ENCODE results near the gene FDXACB1.

Gene FDXACB1

DNA sequence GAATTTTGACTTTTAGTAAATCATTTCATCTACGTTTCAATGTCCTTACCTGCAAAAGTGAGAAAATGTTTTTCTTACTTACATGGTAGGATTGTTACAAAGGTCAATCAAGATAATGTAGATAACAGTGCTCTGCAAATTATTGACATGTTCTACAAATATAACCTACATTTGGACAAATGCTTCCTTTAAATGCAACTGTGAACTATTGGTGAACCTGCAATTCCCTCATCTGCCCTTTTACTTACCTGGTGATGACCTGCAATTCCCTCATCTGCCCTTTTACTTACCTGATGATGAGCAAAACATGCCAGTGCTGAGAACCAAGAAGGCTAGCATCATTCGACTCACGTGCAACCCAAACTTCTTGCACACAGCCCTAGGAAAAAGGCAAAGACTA lies 18.7 kb downstream of the FDXACB1 start:
- no peak overlapping the region for H3K4me3 ChIP-seq (replicated peaks in 1 of 2; ENCODE audit: low read depth in 2 of 2, low read length in 2 of 2)
- TF ChIP-seq, protein P1, sequence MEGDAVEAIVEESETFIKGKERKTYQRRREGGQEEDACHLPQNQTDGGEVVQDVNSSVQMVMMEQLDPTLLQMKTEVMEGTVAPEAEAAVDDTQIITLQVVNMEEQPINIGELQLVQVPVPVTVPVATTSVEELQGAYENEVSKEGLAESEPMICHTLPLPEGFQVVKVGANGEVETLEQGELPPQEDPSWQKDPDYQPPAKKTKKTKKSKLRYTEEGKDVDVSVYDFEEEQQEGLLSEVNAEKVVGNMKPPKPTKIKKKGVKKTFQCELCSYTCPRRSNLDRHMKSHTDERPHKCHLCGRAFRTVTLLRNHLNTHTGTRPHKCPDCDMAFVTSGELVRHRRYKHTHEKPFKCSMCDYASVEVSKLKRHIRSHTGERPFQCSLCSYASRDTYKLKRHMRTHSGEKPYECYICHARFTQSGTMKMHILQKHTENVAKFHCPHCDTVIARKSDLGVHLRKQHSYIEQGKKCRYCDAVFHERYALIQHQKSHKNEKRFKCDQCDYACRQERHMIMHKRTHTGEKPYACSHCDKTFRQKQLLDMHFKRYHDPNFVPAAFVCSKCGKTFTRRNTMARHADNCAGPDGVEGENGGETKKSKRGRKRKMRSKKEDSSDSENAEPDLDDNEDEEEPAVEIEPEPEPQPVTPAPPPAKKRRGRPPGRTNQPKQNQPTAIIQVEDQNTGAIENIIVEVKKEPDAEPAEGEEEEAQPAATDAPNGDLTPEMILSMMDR (IDR thresholded peaks at IDR 0.05; ENCODE audit: low read depth, low read length), result no peak
- DNase-seq (ENCODE audit: low read depth in 2 of 2), result no peak

DNA sequence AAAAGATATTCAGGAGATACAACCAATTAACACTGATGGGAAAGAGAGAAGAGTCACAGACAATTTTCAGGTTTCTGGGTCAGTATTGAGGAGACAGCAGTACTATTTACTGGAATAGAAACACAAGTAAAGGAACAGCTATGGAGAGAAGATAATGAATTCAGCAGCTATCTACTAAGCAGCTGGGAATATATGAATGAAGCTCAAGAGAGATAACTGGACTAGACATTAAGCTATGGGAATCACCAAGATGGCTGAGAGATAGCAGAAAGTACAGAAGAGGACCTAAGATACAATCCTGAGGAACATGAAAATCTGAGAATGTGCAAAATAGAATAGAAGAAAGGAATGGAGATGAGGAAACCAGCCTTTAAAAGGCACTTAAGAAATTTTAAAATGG lies 23.5 kb downstream of the FDXACB1 start:
- no peak for DNase-seq (ENCODE audit: low read depth in 2 of 2)
- TF ChIP-seq, protein P1 (IDR thresholded peaks at IDR 0.05; ENCODE audit: low read depth, low read length), result no peak
- no peak overlapping the region for H3K4me3 ChIP-seq (replicated peaks in 1 of 2; ENCODE audit: low read depth in 2 of 2, low read length in 2 of 2)

DNA sequence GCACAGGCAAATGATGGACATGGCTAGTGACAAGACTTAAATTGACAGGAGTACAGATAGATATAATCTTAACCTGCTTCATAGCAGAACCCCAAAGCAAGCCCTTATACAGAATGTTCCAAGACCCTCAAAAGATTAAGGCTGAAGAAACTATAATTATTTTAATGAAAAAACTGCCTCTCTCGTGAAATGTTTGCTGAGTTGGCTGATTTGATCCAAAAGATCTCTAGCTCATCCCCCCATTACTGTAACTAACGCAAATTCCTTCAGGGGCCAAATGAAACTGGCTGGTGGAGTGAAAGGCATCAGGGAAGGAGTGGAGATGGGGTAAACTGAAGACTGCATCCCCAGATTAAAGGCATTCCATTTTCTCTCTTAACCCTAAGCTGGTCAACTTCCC lies 26.9 kb downstream of the FDXACB1 start:
- no peak overlapping the region for H3K4me3 ChIP-seq (replicated peaks in 1 of 2; ENCODE audit: low read depth in 2 of 2, low read length in 2 of 2)
- DNase-seq (ENCODE audit: low read depth in 2 of 2), result no peak
- TF ChIP-seq, protein P1 (IDR thresholded peaks at IDR 0.05; ENCODE audit: low read depth, low read length), result no peak

DNA sequence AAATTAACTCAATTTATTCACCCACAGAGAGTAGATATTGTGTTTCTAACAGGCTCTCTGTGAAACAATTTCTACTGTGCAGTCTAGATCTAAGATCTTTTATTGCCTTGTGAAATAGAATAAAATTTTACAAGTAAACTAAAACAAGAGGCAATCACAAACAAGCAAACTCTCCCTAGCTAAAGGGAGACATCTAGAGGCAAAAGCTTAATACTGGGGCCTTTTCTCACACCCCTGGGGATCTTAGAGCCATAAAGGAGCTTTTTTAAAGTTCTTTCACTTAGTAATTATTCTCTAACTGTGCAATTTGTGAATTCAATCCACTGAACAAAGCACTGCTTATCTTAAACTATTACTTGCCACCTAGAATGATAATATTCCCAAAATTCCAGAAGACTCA lies 27.3 kb downstream of the FDXACB1 start:
- TF ChIP-seq, protein P1 (IDR thresholded peaks at IDR 0.05; ENCODE audit: low read depth, low read length), result peak; percentile 47
- DNase-seq (ENCODE audit: low read depth in 2 of 2), result peak; percentile 39 to 56
- no peak overlapping the region for H3K4me3 ChIP-seq (replicated peaks in 1 of 2; ENCODE audit: low read depth in 2 of 2, low read length in 2 of 2)

DNA sequence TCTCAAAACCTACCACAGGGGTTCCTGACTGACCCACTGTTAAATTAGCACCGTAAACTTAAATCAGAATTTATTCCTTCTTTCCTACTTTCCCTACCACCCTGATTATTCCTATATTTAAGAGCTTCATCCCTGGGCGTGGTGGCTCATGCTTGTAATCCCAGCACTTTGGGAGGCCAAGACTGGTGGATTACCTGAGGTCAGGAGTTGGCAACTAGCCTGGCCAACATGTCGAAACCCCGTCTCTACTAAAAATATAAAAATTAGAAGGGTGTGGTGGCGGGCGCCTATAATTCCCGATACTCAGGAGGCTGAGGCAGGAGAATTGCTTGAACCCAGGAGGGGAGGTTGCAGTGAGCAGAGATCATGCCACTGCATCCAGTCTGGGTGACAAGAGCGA lies 27.9 kb downstream of the FDXACB1 start:
- H3K4me3 ChIP-seq (replicated peaks in 1 of 2; ENCODE audit: low read depth in 2 of 2, low read length in 2 of 2), result no peak overlapping the region
- TF ChIP-seq, protein P1 (IDR thresholded peaks at IDR 0.05; ENCODE audit: low read depth, low read length), result no peak
- DNase-seq (ENCODE audit: low read depth in 2 of 2), result no peak

DNA sequence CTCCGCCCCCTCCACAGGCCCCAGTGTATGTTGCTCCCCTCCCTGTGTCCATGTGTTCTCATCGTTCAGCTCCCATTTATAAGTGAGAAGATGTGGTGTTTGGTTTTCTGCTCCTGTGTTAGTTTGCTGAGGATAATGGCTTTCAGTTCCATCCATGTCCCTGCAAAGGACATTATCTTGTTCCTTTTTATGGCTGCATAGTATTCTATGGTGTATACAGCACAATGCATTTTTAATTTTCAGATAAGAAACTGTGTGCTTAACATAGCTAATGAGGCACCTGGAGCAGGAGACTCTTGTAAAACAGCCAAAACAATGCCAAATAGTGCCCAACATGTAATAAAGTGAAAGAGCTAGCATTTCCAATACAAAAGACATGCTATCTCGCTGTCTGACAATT lies 29.3 kb downstream of the FDXACB1 start:
- TF ChIP-seq, protein P1 (IDR thresholded peaks at IDR 0.05; ENCODE audit: low read depth, low read length), result no peak
- no peak overlapping the region for H3K4me3 ChIP-seq (replicated peaks in 1 of 2; ENCODE audit: low read depth in 2 of 2, low read length in 2 of 2)
- DNase-seq (ENCODE audit: low read depth in 2 of 2), result no peak

DNA sequence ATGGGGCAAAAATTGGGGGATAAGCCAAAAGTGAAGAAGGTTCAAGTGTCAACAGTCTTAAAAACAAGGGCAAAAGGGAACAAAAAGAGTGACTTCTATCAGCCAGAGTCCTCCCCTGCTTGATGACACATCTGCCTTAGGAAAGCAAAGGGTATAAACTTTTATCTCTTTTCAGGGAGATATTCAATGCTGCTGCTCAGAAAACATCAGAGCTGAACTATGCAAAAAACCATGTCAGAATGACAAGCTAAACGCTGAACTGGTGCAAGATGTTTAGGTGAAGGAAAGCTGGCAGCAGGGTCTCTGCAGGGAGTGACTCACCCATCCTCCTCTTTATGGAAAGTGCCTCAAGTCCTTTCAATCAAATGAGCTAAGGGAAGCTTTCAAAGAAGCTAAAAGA lies 32.3 kb downstream of the FDXACB1 start:
- TF ChIP-seq, protein P1 (IDR thresholded peaks at IDR 0.05; ENCODE audit: low read depth, low read length), result no peak
- peak; percentile 44 to 74 for DNase-seq (ENCODE audit: low read depth in 2 of 2)
- no peak overlapping the region for H3K4me3 ChIP-seq (replicated peaks in 1 of 2; ENCODE audit: low read depth in 2 of 2, low read length in 2 of 2)
